Measurements from ENCODE around the gene FAM162A.

FAM162A gene

GRCh38 chr3:122387709-122388108, 3.7 kb downstream of the FAM162A start:
- in situ Hi-C loops (cut with MboI; ENCODE audit: low sequenced_read_pairs): no loop called here

- in situ Hi-C loops (cut with MboI; ENCODE audit: low sequenced_read_pairs): no loop called here
Observed at GRCh38 chr3:122389197-122389596, 5.2 kb downstream of the FAM162A start.

DNA sequence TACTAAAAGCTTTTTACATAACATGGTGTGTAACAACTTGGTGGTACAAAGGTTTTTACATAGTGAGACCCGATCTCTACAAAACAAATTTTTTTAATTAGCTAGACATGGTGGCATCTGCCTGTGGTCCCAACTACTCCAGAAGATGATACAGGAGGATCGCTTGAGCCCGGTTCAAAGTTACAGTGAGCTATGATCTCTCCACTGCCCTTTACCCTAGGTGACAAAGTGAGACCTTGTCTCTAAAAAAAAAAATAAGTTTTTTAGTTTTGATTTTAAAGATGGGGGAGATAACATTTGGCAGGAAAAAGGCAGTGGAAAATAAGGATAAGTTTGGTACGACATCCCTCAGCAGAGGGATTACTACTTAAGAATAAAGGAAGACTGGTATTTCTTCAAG, 5.9 kb downstream of the FAM162A start:
- in situ Hi-C loops (cut with MboI; ENCODE audit: low sequenced_read_pairs): no loop called here

DNA sequence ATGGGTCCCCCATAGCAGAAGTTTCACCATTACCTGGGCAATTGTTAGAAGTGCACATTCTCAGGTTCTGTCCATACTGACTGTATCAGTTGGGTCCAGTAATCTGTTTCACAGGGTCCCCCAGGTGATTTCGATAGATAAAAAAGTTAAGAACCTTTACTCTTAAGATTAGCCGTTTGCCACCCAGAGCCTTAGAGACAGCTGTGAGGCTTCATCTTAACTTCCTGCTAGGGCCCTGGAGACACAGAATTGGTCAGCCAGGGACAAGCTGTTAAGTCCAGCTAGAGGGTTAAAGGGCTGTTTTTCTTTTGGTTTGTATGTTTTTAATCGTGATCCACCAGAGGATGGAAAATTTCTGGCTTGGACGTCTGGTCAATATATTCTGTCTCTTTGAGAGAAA, 6.7 kb downstream of the FAM162A start:
- in situ Hi-C loops (cut with MboI; ENCODE audit: low sequenced_read_pairs): no loop called here

GRCh38 chr3:122391681-122392446, 7.9 kb downstream of the FAM162A start:
- in situ Hi-C loops (cut with MboI; ENCODE audit: low sequenced_read_pairs): no loop called here

DNA sequence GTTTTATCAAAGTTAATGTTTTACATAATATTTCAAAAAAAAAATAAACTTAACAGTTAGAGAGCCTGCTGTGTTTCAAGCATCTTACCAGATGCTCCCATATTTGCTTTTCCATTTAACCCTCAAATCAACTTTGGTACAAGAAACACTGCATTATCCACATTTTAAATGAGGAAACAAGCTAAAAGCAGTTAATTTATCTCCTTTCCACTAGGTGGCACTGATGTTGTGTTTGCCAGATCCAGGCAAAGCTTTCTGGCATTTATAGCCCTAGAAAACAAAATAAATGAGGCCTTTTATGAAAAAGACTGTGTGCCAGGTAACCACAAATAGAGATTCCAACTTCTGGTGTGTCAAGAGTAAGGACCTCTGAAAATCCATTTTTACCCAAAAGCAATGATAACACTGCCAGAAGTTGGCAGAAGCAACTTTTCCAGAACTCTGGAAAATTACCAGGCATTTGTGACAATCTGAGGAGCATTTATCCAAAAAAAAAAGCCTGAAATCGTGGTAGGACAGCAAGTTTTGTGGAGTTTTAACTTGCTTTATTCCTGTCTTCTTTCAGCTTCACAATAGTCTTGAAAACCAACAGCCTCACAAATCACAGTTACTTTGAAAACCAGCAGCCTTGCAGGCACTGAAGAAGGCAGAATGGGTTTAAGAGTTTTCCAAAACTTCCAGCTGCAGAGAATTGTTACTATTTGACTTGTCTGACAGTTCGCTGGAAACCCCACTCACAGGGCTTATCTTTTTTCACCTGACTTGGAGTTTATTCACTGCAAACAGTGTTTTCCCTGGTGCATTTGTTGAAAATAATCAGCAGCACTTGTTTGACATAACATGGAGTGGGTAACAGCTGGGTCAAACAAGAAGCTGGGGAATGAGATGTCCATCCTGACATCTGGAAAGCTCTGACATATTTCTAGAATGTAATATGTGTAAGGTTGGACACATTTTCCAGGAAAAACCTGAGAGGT, 9.2 kb downstream of the FAM162A start:
- in situ Hi-C loops (cut with MboI; ENCODE audit: low sequenced_read_pairs): no loop called here

- in situ Hi-C loops (cut with MboI; ENCODE audit: low sequenced_read_pairs): no loop called here
Observed at GRCh38 chr3:122394173-122394572, 10.2 kb downstream of the FAM162A start.

DNA sequence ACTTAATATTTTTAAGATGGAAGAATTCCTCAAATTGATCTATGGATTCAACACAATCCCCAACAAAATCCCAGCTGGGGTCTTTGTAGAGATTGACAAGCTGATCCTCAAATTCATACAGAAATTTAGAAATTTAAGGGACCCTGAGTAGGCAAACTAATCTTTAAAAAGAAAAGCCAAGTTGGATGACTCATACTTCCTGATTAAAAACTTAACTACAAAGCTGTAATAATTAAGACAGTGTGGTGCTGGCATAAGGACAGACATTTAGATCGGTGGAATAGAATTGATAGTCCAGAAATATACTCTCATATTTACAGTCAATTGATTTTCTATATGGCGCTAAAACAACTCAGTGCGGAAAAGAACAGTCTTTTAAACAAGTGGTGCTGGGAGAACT, 11.6 kb downstream of the FAM162A start:
- in situ Hi-C loops (cut with MboI; ENCODE audit: low sequenced_read_pairs): no loop called here

GRCh38 chr3:122396511-122396910, 12.5 kb downstream of the FAM162A start:
- in situ Hi-C loops (cut with MboI; ENCODE audit: low sequenced_read_pairs): no loop called here

- in situ Hi-C loops (cut with MboI; ENCODE audit: low sequenced_read_pairs): no loop called here
Observed at GRCh38 chr3:122397201-122397600, 13.2 kb downstream of the FAM162A start.

GRCh38 chr3:122398920-122399319, 14.9 kb downstream of the FAM162A start:
- in situ Hi-C loops (cut with MboI; ENCODE audit: low sequenced_read_pairs): no loop called here

- in situ Hi-C loops (cut with MboI; ENCODE audit: low sequenced_read_pairs): no loop called here
Observed at GRCh38 chr3:122403489-122403888, 19.5 kb downstream of the FAM162A start.

DNA sequence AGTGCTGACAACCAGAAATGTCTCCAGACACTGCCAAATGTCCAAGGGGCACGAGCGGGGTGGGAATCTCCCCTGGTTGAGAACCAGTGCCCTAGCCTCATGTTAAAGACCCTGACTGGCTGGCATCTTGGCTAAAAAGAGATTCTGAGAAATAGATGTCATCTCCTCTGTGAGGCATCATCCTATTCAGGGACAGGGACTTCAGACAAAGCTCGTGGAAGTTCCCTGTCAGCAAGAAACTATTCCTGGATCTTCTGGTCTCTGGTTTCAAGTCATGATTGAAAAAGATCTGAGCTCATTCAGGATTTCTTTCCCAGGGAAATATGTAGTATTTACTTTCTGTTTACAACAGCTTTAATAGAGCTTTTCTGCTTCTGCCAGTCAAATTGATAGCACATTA, 21.0 kb downstream of the FAM162A start:
- in situ Hi-C loops (cut with MboI; ENCODE audit: low sequenced_read_pairs): no loop called here

GRCh38 chr3:122406198-122406597, 22.2 kb downstream of the FAM162A start:
- in situ Hi-C loops (cut with MboI; ENCODE audit: low sequenced_read_pairs): no loop called here

- in situ Hi-C loops (cut with MboI; ENCODE audit: low sequenced_read_pairs): no loop called here
Observed at GRCh38 chr3:122407946-122408345, 24.0 kb downstream of the FAM162A start.

GRCh38 chr3:122409446-122409845, 25.5 kb downstream of the FAM162A start:
- in situ Hi-C loops (cut with MboI; ENCODE audit: low sequenced_read_pairs): no loop called here

DNA sequence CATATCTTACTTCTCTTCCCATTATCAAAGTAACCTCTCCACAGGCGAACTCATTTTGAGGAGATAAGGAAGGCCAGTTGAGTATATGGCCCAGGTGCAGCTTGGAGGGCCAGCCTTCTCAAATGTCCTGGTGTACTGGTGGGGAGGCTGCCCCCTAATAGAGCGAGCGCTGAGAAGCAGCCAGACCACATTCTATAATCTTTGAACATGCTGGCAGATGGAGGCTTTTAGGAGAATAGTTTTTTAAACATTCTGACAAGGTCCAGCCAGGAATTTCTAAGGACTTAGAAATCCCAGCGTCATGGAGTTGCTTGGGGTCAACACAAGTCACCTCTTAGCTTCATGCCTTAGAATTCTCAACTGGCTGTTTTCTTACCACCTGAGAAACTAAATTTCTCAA, 26.1 kb downstream of the FAM162A start:
- in situ Hi-C loops (cut with MboI; ENCODE audit: low sequenced_read_pairs): no loop called here

- in situ Hi-C loops (cut with MboI; ENCODE audit: low sequenced_read_pairs): no loop called here
Observed at GRCh38 chr3:122410639-122411038, 26.7 kb downstream of the FAM162A start.

DNA sequence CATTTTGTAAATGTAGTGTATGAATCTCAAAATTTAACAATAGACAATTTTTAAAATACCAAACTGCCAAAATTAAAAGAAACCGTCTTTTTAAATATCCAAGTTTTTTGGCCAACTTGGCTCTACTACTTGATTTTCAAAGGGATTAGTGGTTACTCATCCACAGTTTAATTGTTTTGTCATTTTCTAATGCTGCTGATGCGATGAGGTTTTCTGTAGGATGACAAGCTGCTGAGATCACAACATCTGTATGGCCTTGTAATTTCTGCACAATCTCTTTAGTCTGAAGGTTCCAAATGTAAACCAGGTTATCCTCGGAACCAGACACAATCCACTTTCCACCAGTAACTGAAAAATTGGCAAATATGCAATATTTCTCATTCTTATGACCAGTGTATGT, 30.4 kb downstream of the FAM162A start:
- in situ Hi-C loops (cut with MboI; ENCODE audit: low sequenced_read_pairs): no loop called here

- in situ Hi-C loops (cut with MboI; ENCODE audit: low sequenced_read_pairs): no loop called here
Observed at GRCh38 chr3:122415104-122415744, 31.2 kb downstream of the FAM162A start.
